ENCODE results near the gene TEKT3. TPM values are rescaled to one million over a fixed set of nuclear protein-coding genes. Genes with fewer than 3 reads are reported as not detected.

Gene TEKT3
- total RNA-seq, 2 experiments from 2014 or later, result not detected

DNA sequence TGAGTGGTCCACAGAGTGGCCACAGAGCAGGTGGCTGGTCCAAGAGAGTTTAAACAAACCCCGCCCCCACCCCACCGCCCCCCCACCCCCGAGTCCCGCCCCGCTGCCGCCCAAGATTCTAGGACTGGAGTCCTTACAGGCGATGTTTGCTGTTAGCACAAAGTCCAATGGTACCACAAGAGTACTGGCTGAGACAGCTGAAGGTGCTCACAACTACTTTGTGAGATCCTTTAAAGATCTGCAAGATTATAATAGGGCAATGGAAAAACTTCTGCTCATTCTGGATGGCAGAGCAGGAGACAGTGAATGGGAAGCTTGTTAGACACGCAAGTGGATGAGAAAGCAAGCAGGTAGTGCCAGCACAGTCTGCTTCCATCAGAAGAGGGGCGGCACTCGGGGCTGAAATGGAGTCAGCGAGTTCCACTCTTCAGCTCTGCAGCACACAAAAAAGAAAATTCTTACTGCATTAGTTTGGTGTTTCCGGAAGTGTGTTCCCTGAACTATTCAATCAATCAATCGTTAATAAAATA is 4.7 kb upstream of the TEKT3 start:
- ATAC-seq (no peak), DNase-seq (no peak)
- peaks cover 2% of the 10 kb centered on the region for H3K4me1 Mint-ChIP-seq (ENCODE audit: low read depth)
- ChIA-PET POLR2A (no interaction called here), CTCF (no interaction called here)
- H3K27ac Mint-ChIP-seq, result no peak overlapping the region
- H3K9me3 Mint-ChIP-seq (ENCODE audit: insufficient read depth), result no peaks in the 10 kb centered on the region
- H3K36me3 Mint-ChIP-seq (ENCODE audit: low read depth), result no peaks in the 10 kb centered on the region
- H3K27me3 Mint-ChIP-seq (ENCODE audit: low read depth), result peaks cover 42% of the 10 kb centered on the region
- no peak overlapping the region for H3K4me3 Mint-ChIP-seq

DNA sequence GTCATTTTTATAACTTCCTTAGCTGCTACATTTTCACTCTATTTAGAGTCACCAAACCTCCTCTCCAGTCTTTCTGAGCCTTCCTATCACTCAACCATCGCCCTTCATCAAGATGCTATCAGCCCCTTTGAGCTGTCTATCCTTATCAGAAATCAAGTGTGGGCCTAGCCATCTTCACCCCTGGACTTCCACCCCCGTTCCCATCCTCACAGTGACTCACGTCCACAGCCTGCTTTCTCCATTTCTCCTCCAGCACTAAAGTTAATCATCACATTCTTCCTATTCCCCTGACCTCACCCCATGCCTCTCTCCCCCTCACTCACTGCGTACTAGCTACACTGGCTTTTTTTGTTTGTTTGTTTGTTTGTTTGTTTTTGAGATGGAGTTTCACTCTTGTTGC is 2.4 kb upstream of the TEKT3 start:
- H3K4me1 Mint-ChIP-seq (ENCODE audit: low read depth), result peaks cover 6% of the 10 kb centered on the region
- H3K27me3 Mint-ChIP-seq (ENCODE audit: low read depth), result peaks cover 47% of the 10 kb centered on the region
- no peak for ATAC-seq
- no peaks in the 10 kb centered on the region for H3K9me3 Mint-ChIP-seq (ENCODE audit: insufficient read depth)
- H3K27ac Mint-ChIP-seq, result no peak overlapping the region
- DNase-seq, result no peak
- CTCF ChIA-PET, result no interaction called here
- no peak overlapping the region for H3K4me3 Mint-ChIP-seq
- no peaks in the 10 kb centered on the region for H3K36me3 Mint-ChIP-seq (ENCODE audit: low read depth)
- POLR2A ChIA-PET, result no interaction called here

DNA sequence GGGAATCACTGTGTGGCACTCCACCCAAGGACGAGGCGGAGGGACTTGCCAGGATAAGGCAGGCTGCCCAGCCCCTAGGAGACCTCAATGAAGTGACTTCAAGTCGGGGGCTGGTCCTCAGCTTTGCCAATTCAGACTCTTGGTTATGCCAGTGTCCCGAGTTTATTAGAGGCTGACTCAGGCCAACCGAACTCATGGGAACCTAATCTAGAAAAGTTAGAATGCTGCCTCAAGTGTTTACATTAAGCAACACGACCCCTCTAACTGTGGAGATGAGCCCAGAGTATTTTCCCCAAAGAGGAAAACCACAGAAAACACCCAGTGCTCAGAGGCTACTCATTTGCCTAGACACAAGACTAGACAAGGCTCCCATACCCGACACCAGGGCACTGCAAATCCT is 1.1 kb upstream of the TEKT3 start:
- Mint-ChIP-seq H3K4me1 (ENCODE audit: low read depth) (peaks cover 6% of the 10 kb centered on the region), H3K4me3 (no peak overlapping the region), H3K27ac (no peak overlapping the region), H3K9me3 (ENCODE audit: insufficient read depth) (no peaks in the 10 kb centered on the region), H3K27me3 (ENCODE audit: low read depth) (peaks cover 45% of the 10 kb centered on the region), H3K36me3 (ENCODE audit: low read depth) (no peaks in the 10 kb centered on the region)
- DNase-seq (no peak), ATAC-seq (no peak)
- POLR2A ChIA-PET, result no interaction called here
- CTCF ChIA-PET, result no interaction called here

DNA sequence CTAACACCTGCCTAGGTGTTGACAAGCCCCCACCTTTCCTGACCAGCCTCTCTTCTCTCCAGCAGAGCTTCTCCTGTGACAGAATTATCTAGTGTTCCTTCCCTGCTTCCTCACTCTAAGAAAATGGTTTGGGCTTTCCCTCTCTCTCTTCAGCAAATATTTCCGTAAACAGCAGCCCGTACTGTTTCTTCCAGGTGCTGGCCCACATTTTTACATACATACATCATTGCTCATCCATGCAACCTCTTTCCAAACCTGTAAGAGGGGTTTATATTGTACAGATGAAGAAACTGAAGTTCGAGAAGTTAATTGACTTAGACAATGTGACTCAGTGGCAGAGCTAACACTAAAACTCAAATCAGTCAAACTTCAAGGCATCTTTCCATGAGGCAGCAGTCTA is 569 bp upstream of the TEKT3 start:
- POLR2A ChIA-PET, result no interaction called here
- ATAC-seq, result no peak
- Mint-ChIP-seq H3K9me3 (ENCODE audit: insufficient read depth) (no peaks in the 10 kb centered on the region), H3K4me3 (no peak overlapping the region), H3K27ac (no peak overlapping the region), H3K36me3 (ENCODE audit: low read depth) (no peaks in the 10 kb centered on the region), H3K27me3 (ENCODE audit: low read depth) (peaks cover 45% of the 10 kb centered on the region), H3K4me1 (ENCODE audit: low read depth) (peaks cover 6% of the 10 kb centered on the region)
- CTCF ChIA-PET, result no interaction called here
- no peak for DNase-seq

DNA sequence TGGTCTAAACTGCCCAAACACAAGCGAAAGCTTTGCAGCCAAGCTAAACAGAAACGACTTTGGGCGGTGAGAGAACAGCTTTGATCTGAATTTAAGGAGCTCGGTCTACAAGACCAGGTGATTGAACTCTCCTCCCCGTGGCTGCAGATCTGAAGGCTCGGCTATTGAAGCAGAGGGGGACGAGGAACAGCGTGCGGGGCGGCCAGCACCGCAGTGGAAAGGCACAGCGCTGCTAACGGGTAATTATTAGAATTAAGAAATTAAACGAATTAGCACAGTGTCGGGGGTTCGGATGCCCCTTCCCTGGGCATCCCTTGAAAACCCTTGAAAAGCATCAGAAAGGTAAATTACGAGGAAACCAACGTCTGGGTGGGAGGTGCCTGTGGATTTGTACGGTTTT is 431 bp downstream of the TEKT3 start:
- H3K27me3 Mint-ChIP-seq (ENCODE audit: low read depth), result peaks cover 46% of the 10 kb centered on the region
- peak overlapping the region; percentile 13 for H3K4me3 Mint-ChIP-seq
- H3K9me3 Mint-ChIP-seq (ENCODE audit: insufficient read depth), result no peaks in the 10 kb centered on the region
- H3K4me1 Mint-ChIP-seq (ENCODE audit: low read depth), result peaks cover 6% of the 10 kb centered on the region
- no peak for DNase-seq
- ATAC-seq, result no peak
- H3K36me3 Mint-ChIP-seq (ENCODE audit: low read depth), result no peaks in the 10 kb centered on the region
- CTCF ChIA-PET, result no interaction called here
- POLR2A ChIA-PET, result no interaction called here
- no peak overlapping the region for H3K27ac Mint-ChIP-seq

DNA sequence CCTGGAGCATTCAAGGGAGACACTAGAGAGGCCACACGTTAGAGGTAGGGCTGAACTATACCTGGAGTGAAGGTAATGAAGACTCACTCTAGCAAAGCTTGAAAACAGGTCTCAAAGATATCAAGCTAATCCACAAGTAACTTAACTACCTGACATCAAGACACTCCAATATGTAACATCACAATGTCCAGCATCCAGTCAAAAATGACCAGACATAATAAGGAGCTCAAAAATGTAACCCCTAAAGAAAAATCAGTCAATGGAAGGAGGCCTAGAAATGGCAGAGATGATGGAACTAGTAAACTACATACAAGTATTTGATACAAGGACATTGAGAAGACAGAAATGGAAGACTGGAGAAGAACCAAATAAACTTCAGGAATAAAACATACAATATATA is 6.0 kb downstream of the TEKT3 start:
- DNase-seq (no peak), ATAC-seq (no peak)
- Mint-ChIP-seq H3K4me3 (no peak overlapping the region), H3K27ac (no peak overlapping the region), H3K27me3 (ENCODE audit: low read depth) (peaks cover 20% of the 10 kb centered on the region), H3K36me3 (ENCODE audit: low read depth) (no peaks in the 10 kb centered on the region), H3K4me1 (ENCODE audit: low read depth) (no peaks in the 10 kb centered on the region), H3K9me3 (ENCODE audit: insufficient read depth) (no peaks in the 10 kb centered on the region)
- POLR2A ChIA-PET, result no interaction called here
- CTCF ChIA-PET, result no interaction called here

DNA sequence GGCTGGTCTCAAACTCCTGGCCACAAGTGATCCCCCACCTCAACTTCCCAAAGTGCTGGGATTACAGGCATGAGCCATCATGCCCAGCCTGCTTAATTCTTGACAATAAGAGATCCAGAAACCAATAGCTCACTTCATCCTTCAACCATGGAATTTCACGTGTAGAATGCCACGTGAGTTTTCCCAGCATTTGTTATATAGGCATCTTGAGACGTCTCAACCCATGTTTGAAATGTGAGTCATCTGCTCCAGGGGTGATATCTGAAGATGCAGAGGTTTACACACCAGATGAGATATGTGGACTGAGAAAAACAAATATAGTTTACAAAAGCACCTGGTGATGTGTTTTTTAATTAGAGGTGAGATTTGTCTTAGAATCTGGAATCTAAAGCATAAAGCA is 7.1 kb downstream of the TEKT3 start:
- Mint-ChIP-seq H3K4me3 (no peak overlapping the region), H3K4me1 (ENCODE audit: low read depth) (no peaks in the 10 kb centered on the region)
- POLR2A ChIA-PET, result no interaction called here

DNA sequence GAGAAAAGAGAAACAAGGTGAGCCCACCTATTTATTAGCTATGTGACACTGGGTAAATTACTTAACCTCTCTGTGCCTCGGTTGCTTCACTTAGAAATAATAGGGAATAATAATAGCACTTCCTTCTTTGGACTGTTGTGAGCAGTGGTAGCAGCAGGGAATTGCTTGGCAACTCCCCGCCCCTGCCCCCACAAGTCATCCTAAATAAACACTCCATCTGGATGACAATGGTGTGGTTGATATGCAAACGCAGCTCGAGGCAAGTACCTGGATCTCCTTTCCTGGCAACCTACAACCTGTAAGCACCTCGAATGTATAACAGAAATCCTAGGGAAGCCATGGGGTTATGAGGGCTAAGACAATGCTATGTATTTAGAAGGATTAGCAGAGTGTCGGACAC is 9.1 kb downstream of the TEKT3 start:
- ChIA-PET POLR2A (no interaction called here), CTCF (no interaction called here)
- ATAC-seq, result no peak
- Mint-ChIP-seq H3K4me3 (no peak overlapping the region), H3K27me3 (ENCODE audit: low read depth) (peaks cover 12% of the 10 kb centered on the region), H3K27ac (no peak overlapping the region), H3K36me3 (ENCODE audit: low read depth) (no peaks in the 10 kb centered on the region), H3K9me3 (ENCODE audit: insufficient read depth) (no peaks in the 10 kb centered on the region), H3K4me1 (ENCODE audit: low read depth) (no peaks in the 10 kb centered on the region)
- no peak for DNase-seq

More for the DNA sequence above, 7.1 kb downstream of the TEKT3 start:
- ATAC-seq (no peak), DNase-seq (no peak)
- Mint-ChIP-seq H3K9me3 (ENCODE audit: insufficient read depth) (no peaks in the 10 kb centered on the region), H3K27ac (no peak overlapping the region), H3K27me3 (ENCODE audit: low read depth) (peaks cover 12% of the 10 kb centered on the region), H3K36me3 (ENCODE audit: low read depth) (no peaks in the 10 kb centered on the region)
- CTCF ChIA-PET, result no interaction called here

DNA sequence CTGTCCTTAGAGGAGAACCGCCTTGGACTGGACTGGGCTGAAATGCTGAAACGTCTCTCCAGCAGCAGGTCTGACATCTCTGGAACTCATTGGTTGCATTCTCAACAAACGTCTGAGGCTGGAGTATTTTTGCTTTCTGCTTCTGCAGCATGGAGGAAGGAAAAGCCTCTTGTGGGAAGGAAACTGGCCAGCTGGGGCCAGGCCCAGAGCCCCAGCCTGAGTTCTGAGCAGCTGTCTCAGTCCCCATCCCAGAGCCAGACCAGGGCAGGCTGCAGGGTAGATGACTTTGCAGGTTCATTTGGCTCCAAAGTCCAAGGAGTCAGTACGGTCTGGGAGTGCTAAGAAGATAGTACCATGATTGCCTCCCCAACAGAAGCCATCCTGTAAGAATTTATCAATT is 18.3 kb downstream of the TEKT3 start:
- ChIA-PET CTCF (no interaction called here), POLR2A (no interaction called here)
- Mint-ChIP-seq H3K4me1 (ENCODE audit: low read depth) (no peaks in the 10 kb centered on the region), H3K27me3 (ENCODE audit: low read depth) (peaks cover 7% of the 10 kb centered on the region), H3K4me3 (no peak overlapping the region), H3K36me3 (ENCODE audit: low read depth) (no peaks in the 10 kb centered on the region), H3K27ac (no peak overlapping the region), H3K9me3 (ENCODE audit: insufficient read depth) (no peaks in the 10 kb centered on the region)
- ATAC-seq (no peak), DNase-seq (no peak)

DNA sequence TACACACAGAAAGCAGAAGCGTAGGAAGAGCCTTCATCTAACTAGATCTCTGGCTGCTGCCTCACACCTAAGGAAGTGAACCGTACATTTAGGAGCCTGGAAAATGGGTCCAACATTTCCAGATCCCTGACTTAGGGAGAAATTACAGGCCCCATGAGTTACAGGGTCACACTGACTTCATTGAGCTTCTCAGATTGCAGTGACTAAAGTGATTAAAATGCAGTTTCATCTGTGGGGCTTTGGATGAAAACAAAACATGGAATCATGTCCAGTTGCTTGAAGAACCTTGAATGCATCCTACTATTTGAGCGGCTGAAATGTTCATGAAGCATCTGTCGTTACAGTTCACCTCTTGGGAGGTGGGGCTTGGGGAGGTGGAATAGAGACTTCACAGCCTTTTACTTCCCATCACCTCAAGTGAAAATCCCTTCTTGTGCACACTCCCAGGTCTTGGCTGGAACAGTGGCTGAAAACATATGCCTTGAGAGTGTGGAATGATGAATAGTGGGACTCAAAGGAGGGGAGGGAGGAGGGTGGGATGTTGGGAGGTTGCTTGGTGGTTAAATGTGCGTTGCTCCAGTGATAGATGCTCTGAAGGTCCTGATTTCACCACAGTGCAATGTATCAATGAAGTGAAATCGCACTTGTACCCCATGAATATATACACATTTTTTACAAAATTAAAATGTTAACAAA is 19.7 kb downstream of the TEKT3 start:
- no peak for DNase-seq

DNA sequence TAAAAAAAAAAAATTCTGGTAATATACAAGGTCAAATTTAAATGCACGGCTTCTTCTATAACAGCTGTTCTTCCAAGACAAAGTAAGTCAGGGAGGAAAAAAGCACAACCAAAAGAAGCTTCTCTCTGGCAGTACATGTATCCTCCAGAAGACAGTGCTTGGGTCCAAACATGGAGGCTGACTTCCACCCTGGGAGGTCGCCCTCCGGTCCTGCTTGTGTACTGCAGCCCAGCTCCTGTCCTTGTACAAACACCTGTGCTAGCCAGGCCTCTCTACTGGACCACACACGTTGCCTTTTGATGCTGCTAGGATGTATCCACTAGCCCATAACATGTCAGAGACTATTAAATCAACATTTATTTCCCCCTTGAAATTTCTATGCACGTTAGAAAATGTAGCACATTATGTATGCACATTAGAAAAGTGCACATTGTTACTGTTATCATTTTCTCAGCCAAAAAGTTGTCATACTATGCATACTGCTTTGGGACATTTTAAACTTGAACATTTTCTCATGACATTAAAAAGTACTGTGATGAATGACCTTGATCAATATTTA is 21.9 kb downstream of the TEKT3 start:
- Mint-ChIP-seq H3K9me3 (ENCODE audit: insufficient read depth) (no peaks in the 10 kb centered on the region), H3K4me1 (ENCODE audit: low read depth) (no peaks in the 10 kb centered on the region), H3K27ac (no peak overlapping the region), H3K27me3 (ENCODE audit: low read depth) (peaks cover 6% of the 10 kb centered on the region), H3K4me3 (no peak overlapping the region), H3K36me3 (ENCODE audit: low read depth) (no peaks in the 10 kb centered on the region)
- no peak for DNase-seq
- POLR2A ChIA-PET, result no interaction called here
- CTCF ChIA-PET, result no interaction called here
- no peak for ATAC-seq

More for the DNA sequence above, 19.7 kb downstream of the TEKT3 start:
- no peaks in the 10 kb centered on the region for H3K4me1 Mint-ChIP-seq (ENCODE audit: low read depth)
- no peaks in the 10 kb centered on the region for H3K9me3 Mint-ChIP-seq (ENCODE audit: insufficient read depth)
- ChIA-PET CTCF (no interaction called here), POLR2A (no interaction called here)
- ATAC-seq, result no peak
- no peak overlapping the region for H3K27ac Mint-ChIP-seq
- no peaks in the 10 kb centered on the region for H3K36me3 Mint-ChIP-seq (ENCODE audit: low read depth)
- H3K4me3 Mint-ChIP-seq, result no peak overlapping the region
- H3K27me3 Mint-ChIP-seq (ENCODE audit: low read depth), result peaks cover 9% of the 10 kb centered on the region

DNA sequence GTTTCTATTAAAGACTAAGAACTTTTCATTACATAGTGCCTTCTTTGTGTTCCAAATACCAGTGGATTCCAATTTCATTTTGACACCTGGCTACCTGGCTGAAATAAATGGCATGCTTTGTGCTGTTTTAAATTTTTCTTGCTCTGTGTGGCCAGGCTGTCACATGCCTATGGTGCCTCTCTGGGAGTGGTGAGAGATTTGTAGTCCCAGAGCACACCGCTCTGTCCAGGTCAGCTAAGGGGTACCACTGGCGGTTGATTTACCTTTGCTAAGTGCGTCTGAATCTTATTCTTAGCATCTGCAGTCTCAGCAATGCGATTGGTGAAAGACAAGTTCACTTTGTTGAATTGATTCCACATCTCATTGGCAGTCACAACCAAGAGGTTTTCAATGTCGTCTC is 29.4 kb downstream of the TEKT3 start:
- ChIA-PET POLR2A (no interaction called here), CTCF (no interaction called here)
- Mint-ChIP-seq H3K9me3 (ENCODE audit: insufficient read depth) (no peaks in the 10 kb centered on the region), H3K27me3 (ENCODE audit: low read depth) (peaks cover 8% of the 10 kb centered on the region), H3K4me1 (ENCODE audit: low read depth) (no peaks in the 10 kb centered on the region), H3K27ac (no peak overlapping the region), H3K36me3 (ENCODE audit: low read depth) (no peaks in the 10 kb centered on the region), H3K4me3 (no peak overlapping the region)
- ATAC-seq, result no peak
- no peak for DNase-seq

DNA sequence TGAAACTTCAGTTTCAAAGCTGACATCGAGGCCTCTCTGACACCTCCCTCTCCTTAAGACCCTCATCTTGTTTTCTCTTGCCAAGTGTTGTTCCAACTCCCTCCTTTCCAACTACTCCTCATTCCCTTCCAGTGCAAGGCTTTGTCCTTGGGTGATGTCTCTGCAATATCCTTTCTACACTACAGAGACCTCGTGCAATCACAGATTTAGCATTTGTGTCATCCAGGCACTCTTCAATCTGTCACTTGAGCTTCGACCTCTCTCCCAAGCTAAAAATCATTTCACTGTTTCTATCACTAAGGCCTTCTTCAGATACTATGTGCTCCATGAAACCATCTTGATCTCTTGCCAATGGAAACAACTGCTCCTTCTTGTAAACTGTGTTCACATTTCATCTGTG is 31.6 kb downstream of the TEKT3 start:
- no peak for ATAC-seq

More for the DNA sequence above, 31.6 kb downstream of the TEKT3 start:
- POLR2A ChIA-PET, result no interaction called here
- no peak overlapping the region for H3K4me3 Mint-ChIP-seq
- H3K4me1 Mint-ChIP-seq (ENCODE audit: low read depth), result peaks cover 2% of the 10 kb centered on the region
- H3K36me3 Mint-ChIP-seq (ENCODE audit: low read depth), result no peaks in the 10 kb centered on the region
- DNase-seq, result no peak
- no peaks in the 10 kb centered on the region for H3K9me3 Mint-ChIP-seq (ENCODE audit: insufficient read depth)
- H3K27me3 Mint-ChIP-seq (ENCODE audit: low read depth), result peaks cover 4% of the 10 kb centered on the region
- CTCF ChIA-PET, result no interaction called here
- H3K27ac Mint-ChIP-seq, result no peak overlapping the region
